HEK293T (cell line): ENCODE data around the gene NMD3.

Source experiments
- CTCF ChIA-PET: fragments of 350-600 bp; formaldehyde crosslinking; extraction: SDS; loops from one replicate; lab custom pipeline; 2021; ENCODE audit warnings: antibody characterized with exemption, inconsistent platforms; lab: Yijun Ruan, JAX
- POLR2A ChIA-PET: fragments of 350-600 bp; formaldehyde crosslinking; extraction: SDS; loops from one replicate; lab custom pipeline; 2020; ENCODE audit warnings: antibody characterized with exemption, inconsistent platforms; lab: Yijun Ruan, JAX
- DNase-seq: peaks from one replicate; pipeline ENCODE4 v3.0.0; 2012; ENCODE audit warnings: mixed read lengths; ENCODE audit errors: extremely low spot score
- ARNT ChIP-seq: fragments of 450-650 bp; IDR thresholded peaks from 2 replicates; pipeline ENCODE4 v1.6.1; 2017; ENCODE audit warnings: mild to moderate bottlenecking
- BHLHE40 ChIP-seq: fragments of 450-650 bp; IDR thresholded peaks from 2 replicates; pipeline ENCODE4 v1.6.1; 2016; ENCODE audit warnings: mild to moderate bottlenecking, moderate library complexity, borderline replicate concordance
- CTBP1 ChIP-seq: fragments of 450-650 bp; IDR thresholded peaks from 2 replicates; pipeline ENCODE4 v1.6.1; 2016; ENCODE audit warnings: borderline replicate concordance
- ELF4 ChIP-seq: fragments of 450-650 bp; IDR thresholded peaks from 2 replicates; pipeline ENCODE4 v1.6.1; 2017; ENCODE audit warnings: antibody characterized with exemption
- FOXA1 ChIP-seq: fragments of 450-650 bp; IDR thresholded peaks from 2 replicates; pipeline ENCODE4 v1.6.1; 2016; ENCODE audit warnings: mild to moderate bottlenecking
- FOXK2 ChIP-seq: fragments of 450-650 bp; IDR thresholded peaks from 2 replicates; pipeline ENCODE4 v1.6.1; 2016; ENCODE audit warnings: mild to moderate bottlenecking
- FOXM1 ChIP-seq: fragments of 450-650 bp; IDR thresholded peaks from 2 replicates; pipeline ENCODE4 v1.6.1; 2017; ENCODE audit warnings: mild to moderate bottlenecking, borderline replicate concordance
- HDGF ChIP-seq: fragments of 450-650 bp; IDR thresholded peaks from 2 replicates; pipeline ENCODE4 v1.6.1; 2017; ENCODE audit warnings: antibody characterized with exemption, borderline replicate concordance
- L3MBTL2 ChIP-seq: fragments of 450-650 bp; conservative IDR thresholded peaks from 2 replicates; pipeline ENCODE4 v1.6.1; 2016; ENCODE audit warnings: mild to moderate bottlenecking
- LEF1 ChIP-seq: fragments of 450-650 bp; IDR thresholded peaks from 2 replicates; pipeline ENCODE4 v1.6.1; 2017; ENCODE audit warnings: mild to moderate bottlenecking, borderline replicate concordance
- NFRKB ChIP-seq: fragments of 450-650 bp; IDR thresholded peaks from 2 replicates; pipeline ENCODE4 v1.6.1; 2016; ENCODE audit warnings: mild to moderate bottlenecking, moderate library complexity
- SP1 ChIP-seq: fragments of 450-650 bp; IDR thresholded peaks from 2 replicates; pipeline ENCODE4 v1.6.1; 2017
- SUZ12 ChIP-seq: fragments of 450-650 bp; IDR thresholded peaks from 2 replicates; pipeline ENCODE4 v1.6.1; 2016; ENCODE audit warnings: mild to moderate bottlenecking
- TARDBP ChIP-seq: fragments of 450-650 bp; IDR thresholded peaks from 2 replicates; pipeline ENCODE4 v1.6.1; 2016
- ZNF384 ChIP-seq: fragments of 450-650 bp; IDR thresholded peaks from 2 replicates; pipeline ENCODE4 v1.6.1; 2016
- TF ChIP-seq, protein P1 (sequence below): fragments of 450-650 bp; IDR thresholded peaks from 2 replicates; pipeline ENCODE4 v1.6.1; 2016

NMD3 gene

DNA sequence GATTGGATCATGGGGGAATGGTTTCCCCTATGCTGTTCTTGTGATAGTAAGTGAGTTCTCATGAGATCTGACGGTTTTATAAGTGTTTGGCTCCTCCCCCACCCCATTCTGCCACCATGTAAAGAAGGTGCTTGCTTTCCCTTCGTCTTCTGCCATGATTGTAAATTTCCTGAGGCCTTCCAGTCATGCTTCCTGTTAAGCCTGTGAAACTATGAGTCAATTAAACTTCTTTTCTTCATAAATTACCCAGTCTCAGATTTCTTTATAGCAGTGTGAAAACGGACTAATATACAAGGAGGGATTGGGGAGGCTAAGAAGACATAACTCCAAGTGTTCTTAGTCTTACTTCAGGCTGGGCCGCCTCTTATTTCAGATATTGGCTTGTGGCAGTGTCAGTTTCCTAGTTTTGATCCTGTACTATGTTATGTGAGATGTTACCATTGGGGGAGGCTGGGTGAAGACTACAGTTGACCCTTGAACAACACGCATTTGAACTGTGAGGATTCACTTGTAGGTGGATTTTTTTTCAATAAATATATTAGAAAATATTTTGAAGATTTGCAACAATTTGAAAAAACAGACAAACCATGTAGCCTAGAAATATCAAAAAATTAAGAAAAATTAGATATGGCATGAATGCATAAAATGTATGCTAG, 44.9 kb downstream of the NMD3 start:
- CTCF ChIA-PET, result no interaction called here
- DNase-seq, result no peak
- POLR2A ChIA-PET, result no interaction called here

DNA sequence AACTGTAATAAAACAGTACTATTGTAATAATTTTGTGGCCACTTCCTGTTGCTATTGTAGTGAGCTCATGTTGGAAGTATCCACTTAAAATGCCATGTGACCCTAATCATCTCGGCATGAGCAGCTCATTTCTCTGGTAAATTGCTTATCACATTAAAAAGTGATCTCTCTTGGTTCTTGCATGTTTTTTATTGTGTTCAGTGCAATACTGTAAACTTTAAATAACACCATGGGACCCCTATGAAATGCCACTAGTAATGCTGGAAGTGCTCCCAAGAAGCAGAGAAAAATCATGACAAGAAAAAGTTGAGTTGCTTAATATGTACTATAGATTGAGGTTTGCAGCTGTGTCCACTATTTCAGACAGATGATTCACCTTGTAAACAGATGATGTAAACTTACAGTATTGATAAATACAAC, 45.6 kb downstream of the NMD3 start:
- TF ChIP-seq, protein P1, sequence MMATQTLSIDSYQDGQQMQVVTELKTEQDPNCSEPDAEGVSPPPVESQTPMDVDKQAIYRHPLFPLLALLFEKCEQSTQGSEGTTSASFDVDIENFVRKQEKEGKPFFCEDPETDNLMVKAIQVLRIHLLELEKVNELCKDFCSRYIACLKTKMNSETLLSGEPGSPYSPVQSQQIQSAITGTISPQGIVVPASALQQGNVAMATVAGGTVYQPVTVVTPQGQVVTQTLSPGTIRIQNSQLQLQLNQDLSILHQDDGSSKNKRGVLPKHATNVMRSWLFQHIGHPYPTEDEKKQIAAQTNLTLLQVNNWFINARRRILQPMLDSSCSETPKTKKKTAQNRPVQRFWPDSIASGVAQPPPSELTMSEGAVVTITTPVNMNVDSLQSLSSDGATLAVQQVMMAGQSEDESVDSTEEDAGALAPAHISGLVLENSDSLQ, result peak; percentile 9; the same call in 1 of the 2 replicates
- TF ChIP-seq ZNF384 (no peak), FOXM1 (no peak), TARDBP (no peak)
- no peak for DNase-seq
- ChIA-PET POLR2A (no interaction called here), CTCF (no interaction called here)

More for the DNA sequence above, 44.9 kb downstream of the NMD3 start:
- TF ChIP-seq HDGF, result no peak
- TF ChIP-seq FOXM1, result no peak
- no peak for TF ChIP-seq TARDBP
- TF ChIP-seq, protein P1, result no peak
- TF ChIP-seq L3MBTL2, result no peak
- no peak for TF ChIP-seq CTBP1
- no peak for TF ChIP-seq FOXA1
- TF ChIP-seq SUZ12, result no peak
- TF ChIP-seq NFRKB, result no peak

DNA sequence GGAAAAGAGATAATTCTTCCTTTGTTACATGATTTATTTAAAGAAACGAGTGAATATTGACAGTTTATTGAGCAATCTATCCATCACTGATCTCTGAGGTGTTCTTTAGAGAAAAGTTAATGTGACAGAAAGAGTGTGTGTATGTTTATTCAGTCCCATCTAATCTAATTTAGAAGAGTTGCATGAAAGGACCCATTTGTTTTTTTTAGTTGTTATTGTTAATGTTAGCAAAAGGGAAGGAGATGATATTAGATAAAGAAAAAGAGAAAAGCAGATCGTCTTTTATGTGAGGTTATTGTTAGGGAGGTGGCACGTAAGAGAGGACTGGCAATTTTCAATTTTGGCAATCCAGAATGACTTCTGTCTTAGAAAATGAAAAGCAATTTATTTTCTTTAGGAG, 46.5 kb downstream of the NMD3 start:
- no peak for DNase-seq
- TF ChIP-seq L3MBTL2 (no peak), ZNF384 (no peak), HDGF (no peak), BHLHE40 (no peak), ELF4 (no peak), LEF1 (no peak), CTBP1 (no peak), FOXA1 (no peak), FOXK2 (no peak), TARDBP (no peak), FOXM1 (no peak), SP1 (no peak)
- TF ChIP-seq, protein P1, result no peak
- ChIA-PET CTCF (no interaction called here), POLR2A (no interaction called here)

DNA sequence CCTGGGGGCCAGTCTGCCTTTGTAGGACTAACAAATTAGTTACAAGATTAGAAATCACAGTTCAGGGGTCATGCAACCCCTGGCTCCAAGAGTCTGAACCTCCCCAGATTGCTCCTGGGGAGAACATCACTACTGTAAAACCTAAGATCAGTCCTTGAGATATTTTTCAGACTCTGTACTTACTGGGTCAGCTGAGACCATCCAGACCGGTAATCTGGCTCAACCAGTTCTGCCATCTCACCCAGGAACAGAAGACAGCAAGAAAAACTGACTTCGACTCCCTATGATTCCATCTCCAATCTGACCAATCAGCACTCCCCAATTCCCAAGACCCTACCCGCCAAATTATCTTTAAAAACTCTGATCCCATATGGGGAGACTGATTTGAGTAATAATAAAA, 47.5 kb downstream of the NMD3 start:
- ChIA-PET CTCF (no interaction called here), POLR2A (no interaction called here)
- no peak for DNase-seq
- no peak for TF ChIP-seq HDGF

DNA sequence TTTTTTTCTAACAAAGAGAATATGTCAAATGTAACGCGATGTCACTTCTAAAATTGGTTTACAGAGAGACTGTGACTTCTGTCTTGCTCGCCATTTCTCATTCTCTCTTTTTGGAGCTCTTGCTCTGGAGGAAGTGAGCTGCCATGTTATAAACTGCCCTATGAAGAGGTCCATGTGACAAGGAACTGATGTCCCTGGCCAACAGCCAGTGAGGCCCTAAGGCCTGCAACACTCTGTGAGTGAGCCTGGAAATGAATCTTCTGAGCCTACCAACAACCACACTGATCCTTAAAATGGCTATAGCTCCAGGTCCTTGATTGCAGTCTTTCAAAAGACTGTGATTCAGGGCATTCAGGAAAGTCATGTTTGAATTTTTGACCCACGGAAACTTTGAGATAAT, 49.9 kb downstream of the NMD3 start:
- DNase-seq, result no peak
- ChIA-PET CTCF (no interaction called here), POLR2A (no interaction called here)
- TF ChIP-seq TARDBP (no peak), FOXM1 (no peak), ZNF384 (no peak), L3MBTL2 (no peak), HDGF (no peak), LEF1 (no peak), ELF4 (no peak), ARNT (no peak), FOXA1 (no peak)
- TF ChIP-seq, protein P1, result no peak

DNA sequence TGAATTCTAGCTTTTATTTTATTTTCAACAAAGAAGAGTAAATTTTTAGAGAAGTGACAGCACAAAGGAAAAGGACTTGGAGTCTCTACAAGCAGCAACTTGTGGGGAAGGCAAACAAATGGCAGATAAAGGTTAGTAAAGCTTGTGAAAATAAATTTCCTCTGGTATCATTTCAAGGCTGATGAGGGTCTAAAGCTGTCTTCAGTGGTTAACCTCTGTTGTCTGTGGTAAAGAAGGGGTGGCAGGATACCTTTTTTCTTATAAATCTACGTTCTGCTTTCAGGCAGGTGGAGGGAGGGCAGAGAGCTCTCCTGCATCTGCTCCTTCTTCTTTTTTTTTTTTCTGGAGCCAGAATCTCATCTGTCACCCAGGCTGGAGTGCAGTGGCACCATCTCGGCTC, 50.5 kb downstream of the NMD3 start:
- no peak for TF ChIP-seq ZNF384
- TF ChIP-seq BHLHE40, result no peak
- no peak for TF ChIP-seq CTBP1
- TF ChIP-seq FOXK2, result no peak
- ChIA-PET CTCF (no interaction called here), POLR2A (no interaction called here)
- no peak for DNase-seq

DNA sequence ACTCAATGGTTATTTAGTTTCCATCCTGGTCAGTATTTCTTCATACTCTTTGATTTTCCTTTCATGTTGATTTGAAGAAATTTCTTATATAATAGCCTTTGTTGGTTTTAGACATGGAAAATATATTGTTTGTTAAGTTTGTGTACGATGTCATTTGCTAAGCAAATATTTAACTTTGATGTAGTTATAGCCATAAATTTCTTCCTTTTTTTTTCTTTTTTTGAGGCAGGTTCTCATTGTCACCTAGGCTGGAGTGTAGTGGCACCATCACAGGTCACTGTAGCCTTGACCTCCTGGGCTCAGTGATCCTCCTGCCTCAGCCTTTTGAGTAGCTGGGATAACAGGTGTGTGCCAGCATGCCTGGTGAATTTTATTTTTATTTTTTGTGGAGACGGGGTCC, 51.4 kb downstream of the NMD3 start:
- ChIA-PET CTCF (no interaction called here), POLR2A (no interaction called here)
- TF ChIP-seq ELF4, result no peak
- TF ChIP-seq FOXA1, result no peak
- TF ChIP-seq SUZ12, result no peak
- no peak for TF ChIP-seq FOXM1
- TF ChIP-seq CTBP1, result no peak
- TF ChIP-seq LEF1, result no peak
- TF ChIP-seq SP1, result no peak
- TF ChIP-seq BHLHE40, result no peak
- no peak for TF ChIP-seq NFRKB
- no peak for TF ChIP-seq ZNF384
- TF ChIP-seq ARNT, result no peak
- no peak for TF ChIP-seq TARDBP
- no peak for TF ChIP-seq HDGF
- TF ChIP-seq FOXK2, result no peak
- TF ChIP-seq L3MBTL2, result no peak
- TF ChIP-seq, protein P1, result no peak
- DNase-seq, result no peak
